ENCODE results near the gene OR7C1.
"Not testable (repeated sequence)": the region's sequence is repeated elsewhere in the genome, so short reads cannot be mapped to it uniquely, and the experiment has no call there.

OR7C1 gene

GRCh38 chr19:14835011-14835410 lies at the start of gene OR7C1, which contains the start of gene OR7A5:
OR7C1 (minus strand) TSS chr19:14835185; CDS start chr19:14800136, 35,049 bp downstream.
OR7A5 (minus strand) TSS chr19:14835185; CDS start chr19:14828241, 6,944 bp downstream.
- no peak for DNase-seq

- peak in 1 of 2 donors; percentile 33 for DNase-seq
These were observed 36.7 kb upstream of the OR7C1 start for GRCh38 chr19:14871619-14872230.

GRCh38 chr19:14868497-14868896 lies 33.5 kb upstream of the OR7C1 start:
- DNase-seq: no peak

- no peak for DNase-seq
These were observed 13.8 kb upstream of the OR7C1 start, which contains the start of gene OR7A10 for GRCh38 chr19:14848822-14849221. OR7A10 (minus strand) TSS chr19:14848922; CDS start chr19:14841877, 7,045 bp downstream.

- DNase-seq: no peak
These were observed 8.6 kb upstream of the OR7C1 start for GRCh38 chr19:14843578-14843977.

GRCh38 chr19:14843169-14843568 lies 8.2 kb upstream of the OR7C1 start:
- no peak for DNase-seq

- no peak for DNase-seq
These were observed 5.2 kb upstream of the OR7C1 start for GRCh38 chr19:14840206-14840605.

GRCh38 chr19:14837391-14837790 lies 2.4 kb upstream of the OR7C1 start:
- DNase-seq: no peak

GRCh38 chr19:14830702-14831101 lies 4.3 kb downstream of the OR7C1 start:
- no peak for DNase-seq

GRCh38 chr19:14826006-14826405 lies 9.0 kb downstream of the OR7C1 start:
- no peak for DNase-seq

- DNase-seq: peak in 1 of 2 donors; percentile 63
These were observed 13.0 kb downstream of the OR7C1 start for GRCh38 chr19:14821937-14822336.

- DNase-seq: no peak
These were observed 16.4 kb downstream of the OR7C1 start for GRCh38 chr19:14818588-14818987.

- DNase-seq: no peak
These were observed 17.9 kb downstream of the OR7C1 start for GRCh38 chr19:14817052-14817451.

- DNase-seq: no peak
These were observed 19.9 kb downstream of the OR7C1 start for GRCh38 chr19:14814982-14815652.

GRCh38 chr19:14809272-14810057 lies 25.5 kb downstream of the OR7C1 start:
- DNase-seq: no peak

GRCh38 chr19:14804765-14805164 lies 30.2 kb downstream of the OR7C1 start:
- no peak for DNase-seq

- DNase-seq: no peak
These were observed 36.2 kb downstream of the OR7C1 start for GRCh38 chr19:14798760-14799159.

GRCh38 chr19:14796021-14796420 lies 39.0 kb downstream of the OR7C1 start:
- no peak for DNase-seq

- DNase-seq: peak in 1 of 2 donors; percentile 65
These were observed 39.8 kb downstream of the OR7C1 start for GRCh38 chr19:14795078-14795721.

GRCh38 chr19:14792250-14792649 lies 42.7 kb downstream of the OR7C1 start:
- not testable (repeated sequence) for DNase-seq

GRCh38 chr19:14786421-14786851 lies 48.5 kb downstream of the OR7C1 start:
- DNase-seq: peak in 1 of 2 donors; percentile 13

- peak; percentile 52 to 97 for DNase-seq
These were observed 49.7 kb downstream of the OR7C1 start for GRCh38 chr19:14785102-14785793.
